K562 (cell line): ENCODE data around the gene NODAL. TPM values are rescaled to one million over a fixed set of nuclear protein-coding genes. Genes with fewer than 3 reads are reported as not detected.

Experiments used
- CBFA2T3 ChIP-seq: fragments of 450-650 bp; IDR thresholded peaks from 2 replicates; pipeline ENCODE4 v1.6.1; 2017
- FOXJ3 ChIP-seq: sonication (generic); formaldehyde crosslinking; IDR thresholded peaks from 2 replicates; pipeline ENCODE4 v1.4.0; 2020; ENCODE audit warnings: mild to moderate bottlenecking, missing genetic modification reagents
- HDAC6 ChIP-seq: IDR thresholded peaks from 2 replicates; pipeline ENCODE4 v1.6.1; 2012; ENCODE audit warnings: low read depth, mild to moderate bottlenecking, control low read depth, inconsistent platforms, low read length, moderate library complexity
- NELFE ChIP-seq: IDR thresholded peaks from 2 replicates; pipeline ENCODE4 v1.6.1; 2011; ENCODE audit warnings: mild to moderate bottlenecking; ENCODE audit not compliant: insufficient read depth, insufficient read length
- RBM14 ChIP-seq: fragments of 200-400 bp; formaldehyde crosslinking; IDR thresholded peaks from 2 replicates; pipeline ENCODE4 v1.6.1; 2018; ENCODE audit warnings: low read depth, mild to moderate bottlenecking, low read length, moderate library complexity, borderline replicate concordance; ENCODE audit not compliant: insufficient read depth
- U2AF2 ChIP-seq: fragments of 200-400 bp; formaldehyde crosslinking; optimal IDR thresholded peaks from 2 replicates; pipeline ENCODE3; 2017; ENCODE audit warnings: low read depth, mild to moderate bottlenecking, low read length
- XRCC3 ChIP-seq: fragments of 450-650 bp; IDR thresholded peaks from 2 replicates; pipeline ENCODE4 v1.6.1; 2017; ENCODE audit warnings: mild to moderate bottlenecking, moderate library complexity
- ZNF175 ChIP-seq: fragments of 200-800 bp; sonication (Bioruptor generic); IDR thresholded peaks from 2 replicates; pipeline ENCODE4 v1.6.1; 2016; ENCODE audit warnings: low read depth, mild to moderate bottlenecking, missing genetic modification characterization, missing compliant biosample characterization
- polyA plus RNA-seq, 8 experiments: library from polyadenylated mRNA; depleted of rRNA in 4 of 8; stranded (reverse) in 5 of 8; unstranded in 3 of 8; fragments of >200 nt; fragmentation: Nextera tagmentation in 2 of 8; fragmentation: Illumina TruSeq in 1 of 8; extraction: Ambion mirVana in 2 of 8; extraction: Trizol in 1 of 8; gene quantifications; 2 replicates each; pipeline versions ENCODE4 v1.2.1 to v1.2.3, GENCODE V29; 2011 to 2014; ENCODE audit warnings: inconsistent platforms in 1 of 8, missing spikeins in 1 of 8
- total RNA-seq, 7 experiments: library from RNA; depleted of rRNA in 6 of 7; stranded (reverse); fragments of >200 nt in 6 of 7; fragmentation: Illumina TruSeq in 2 of 7; extraction: Trizol in 2 of 7; gene quantifications; 2 replicates each; pipeline versions ENCODE4 v1.2.1 to v1.2.3, GENCODE V29; 2011 to 2021; ENCODE audit warnings: low replicate concordance in 1 of 7
- TF ChIP-seq, protein P1 (sequence below), 2 experiments: IDR thresholded peaks; 2 replicates each; pipeline ENCODE4 v1.6.1; 2011; ENCODE audit warnings: borderline replicate concordance in 1 of 2, control low read depth in 1 of 2, low read depth in 1 of 2, low read length in 1 of 2, mild to moderate bottlenecking in 1 of 2, mixed read lengths in 1 of 2, moderate library complexity in 1 of 2; ENCODE audit not compliant: insufficient read depth in 1 of 2, insufficient read length in 1 of 2, poor library complexity in 1 of 2, severe bottlenecking in 1 of 2; ENCODE audit errors: extremely low read depth in 1 of 2
- TF ChIP-seq, protein P2 (sequence below): fragments of 250-450 bp; sonication (Bioruptor Pico); IDR thresholded peaks from 2 replicates; pipeline ENCODE4 v1.4.0; 2020; ENCODE audit warnings: mild to moderate bottlenecking, moderate library complexity, borderline replicate concordance
- TF ChIP-seq, protein P3 (sequence below), 2 experiments: IDR thresholded peaks in 1 of 2; conservative IDR thresholded peaks in 1 of 2; 2 replicates each; pipeline ENCODE4 v1.6.1; 2016; ENCODE audit warnings: low read depth in 2 of 2, mild to moderate bottlenecking in 1 of 2, missing compliant biosample characterization in 1 of 2, missing genetic modification characterization in 1 of 2, moderate library complexity in 1 of 2
- TF ChIP-seq, protein P4 (sequence below): sonication (generic); formaldehyde crosslinking; IDR thresholded peaks from 2 replicates; pipeline ENCODE4 v1.8.0; 2023; ENCODE audit warnings: missing genetic modification reagents, mild to moderate bottlenecking, borderline replicate concordance

The NODAL gene
- total and polyA plus RNA-seq, 9 of the 15 experiments (the other 6 are each of a cell fraction or from before 2014, with no cell fraction given) = not detected

DNA sequence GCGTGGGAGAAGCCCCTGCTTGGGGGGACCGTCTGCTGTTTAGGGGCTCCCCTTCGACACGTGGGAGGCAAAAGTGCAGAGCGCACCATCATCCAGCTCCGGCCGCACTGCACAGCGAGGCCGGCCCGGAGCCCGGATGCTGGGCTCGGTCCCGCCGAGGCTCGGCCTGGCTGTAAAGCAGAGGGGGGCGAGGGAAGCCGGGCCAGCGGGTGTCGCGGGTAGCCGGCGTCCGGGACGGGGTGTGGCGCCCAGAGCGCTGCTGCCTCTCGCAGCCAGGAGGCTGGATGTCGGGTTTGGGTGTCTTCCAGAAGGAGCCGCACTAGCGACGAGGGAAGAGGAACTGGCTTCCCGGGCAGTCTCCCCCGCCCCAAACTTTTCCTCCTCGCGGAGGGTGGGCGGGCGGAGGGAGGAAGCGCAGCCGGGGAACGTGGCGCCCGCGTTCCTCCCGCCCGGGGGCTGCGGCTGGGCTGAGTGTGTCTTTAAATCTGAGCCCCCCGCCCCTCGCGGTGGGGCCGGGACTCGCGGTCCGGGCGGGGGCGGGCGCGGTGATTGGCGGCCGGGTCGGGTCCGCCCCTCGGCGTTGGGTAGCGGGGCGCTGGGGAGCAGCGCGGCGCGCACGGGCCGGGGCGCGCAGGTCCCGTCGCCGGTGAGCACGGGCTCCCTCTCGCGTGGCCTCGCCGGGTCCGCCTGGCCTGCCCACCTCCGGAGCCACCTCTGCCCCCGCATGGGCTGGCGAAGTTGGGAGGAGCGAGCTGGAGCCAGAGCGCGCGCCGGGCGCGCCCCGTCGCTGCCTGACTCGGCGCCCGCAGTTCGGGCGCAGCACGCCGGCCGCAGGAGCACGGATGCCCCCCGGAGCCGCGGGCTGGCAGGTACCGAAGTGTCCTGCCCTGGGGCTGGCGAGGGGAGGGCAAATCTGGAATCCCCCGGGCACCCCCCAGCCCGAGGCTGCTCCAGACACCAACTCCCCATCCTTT is 37.0 kb upstream of the NODAL start, which contains the start of gene PALD1 (continued):
- TF ChIP-seq RBM14 (0 out of 2 replicates have a peak, but pooled peaks have one; percentile 25), XRCC3 (no peak), FOXJ3 (CRISPR knock-in tag) (no peak), HDAC6 (peak; percentile 97), CBFA2T3 (no peak), NELFE (no peak), ZNF175 (CRISPR knock-in tag) (no peak), U2AF2 (no peak)
- TF ChIP-seq, protein P1, sequence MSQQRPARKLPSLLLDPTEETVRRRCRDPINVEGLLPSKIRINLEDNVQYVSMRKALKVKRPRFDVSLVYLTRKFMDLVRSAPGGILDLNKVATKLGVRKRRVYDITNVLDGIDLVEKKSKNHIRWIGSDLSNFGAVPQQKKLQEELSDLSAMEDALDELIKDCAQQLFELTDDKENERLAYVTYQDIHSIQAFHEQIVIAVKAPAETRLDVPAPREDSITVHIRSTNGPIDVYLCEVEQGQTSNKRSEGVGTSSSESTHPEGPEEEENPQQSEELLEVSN (IDR thresholded peaks at IDR 0.05; ENCODE audit: borderline replicate concordance in 1 of 2, extremely low read depth in 1 of 2, insufficient read depth in 1 of 2, insufficient read length in 1 of 2, low read depth in 1 of 2, low read length in 1 of 2, poor library complexity in 1 of 2, severe bottlenecking in 1 of 2) = peak in 1 of 2 experiments; percentile 10
- TF ChIP-seq, protein P2, sequence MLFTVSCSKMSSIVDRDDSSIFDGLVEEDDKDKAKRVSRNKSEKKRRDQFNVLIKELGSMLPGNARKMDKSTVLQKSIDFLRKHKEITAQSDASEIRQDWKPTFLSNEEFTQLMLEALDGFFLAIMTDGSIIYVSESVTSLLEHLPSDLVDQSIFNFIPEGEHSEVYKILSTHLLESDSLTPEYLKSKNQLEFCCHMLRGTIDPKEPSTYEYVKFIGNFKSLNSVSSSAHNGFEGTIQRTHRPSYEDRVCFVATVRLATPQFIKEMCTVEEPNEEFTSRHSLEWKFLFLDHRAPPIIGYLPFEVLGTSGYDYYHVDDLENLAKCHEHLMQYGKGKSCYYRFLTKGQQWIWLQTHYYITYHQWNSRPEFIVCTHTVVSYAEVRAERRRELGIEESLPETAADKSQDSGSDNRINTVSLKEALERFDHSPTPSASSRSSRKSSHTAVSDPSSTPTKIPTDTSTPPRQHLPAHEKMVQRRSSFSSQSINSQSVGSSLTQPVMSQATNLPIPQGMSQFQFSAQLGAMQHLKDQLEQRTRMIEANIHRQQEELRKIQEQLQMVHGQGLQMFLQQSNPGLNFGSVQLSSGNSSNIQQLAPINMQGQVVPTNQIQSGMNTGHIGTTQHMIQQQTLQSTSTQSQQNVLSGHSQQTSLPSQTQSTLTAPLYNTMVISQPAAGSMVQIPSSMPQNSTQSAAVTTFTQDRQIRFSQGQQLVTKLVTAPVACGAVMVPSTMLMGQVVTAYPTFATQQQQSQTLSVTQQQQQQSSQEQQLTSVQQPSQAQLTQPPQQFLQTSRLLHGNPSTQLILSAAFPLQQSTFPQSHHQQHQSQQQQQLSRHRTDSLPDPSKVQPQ (CRISPR knock-in tag) = no peak
- TF ChIP-seq, protein P3, sequence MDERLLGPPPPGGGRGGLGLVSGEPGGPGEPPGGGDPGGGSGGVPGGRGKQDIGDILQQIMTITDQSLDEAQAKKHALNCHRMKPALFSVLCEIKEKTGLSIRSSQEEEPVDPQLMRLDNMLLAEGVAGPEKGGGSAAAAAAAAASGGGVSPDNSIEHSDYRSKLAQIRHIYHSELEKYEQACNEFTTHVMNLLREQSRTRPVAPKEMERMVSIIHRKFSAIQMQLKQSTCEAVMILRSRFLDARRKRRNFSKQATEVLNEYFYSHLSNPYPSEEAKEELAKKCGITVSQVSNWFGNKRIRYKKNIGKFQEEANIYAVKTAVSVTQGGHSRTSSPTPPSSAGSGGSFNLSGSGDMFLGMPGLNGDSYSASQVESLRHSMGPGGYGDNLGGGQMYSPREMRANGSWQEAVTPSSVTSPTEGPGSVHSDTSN (CRISPR knock-in tag; IDR thresholded peaks at IDR 0.05; ENCODE audit: low read depth) = no peak
- TF ChIP-seq, protein P3 (tag; conservative IDR thresholded peaks at IDR 0.05; ENCODE audit: low read depth) = no peak
- TF ChIP-seq, protein P4, sequence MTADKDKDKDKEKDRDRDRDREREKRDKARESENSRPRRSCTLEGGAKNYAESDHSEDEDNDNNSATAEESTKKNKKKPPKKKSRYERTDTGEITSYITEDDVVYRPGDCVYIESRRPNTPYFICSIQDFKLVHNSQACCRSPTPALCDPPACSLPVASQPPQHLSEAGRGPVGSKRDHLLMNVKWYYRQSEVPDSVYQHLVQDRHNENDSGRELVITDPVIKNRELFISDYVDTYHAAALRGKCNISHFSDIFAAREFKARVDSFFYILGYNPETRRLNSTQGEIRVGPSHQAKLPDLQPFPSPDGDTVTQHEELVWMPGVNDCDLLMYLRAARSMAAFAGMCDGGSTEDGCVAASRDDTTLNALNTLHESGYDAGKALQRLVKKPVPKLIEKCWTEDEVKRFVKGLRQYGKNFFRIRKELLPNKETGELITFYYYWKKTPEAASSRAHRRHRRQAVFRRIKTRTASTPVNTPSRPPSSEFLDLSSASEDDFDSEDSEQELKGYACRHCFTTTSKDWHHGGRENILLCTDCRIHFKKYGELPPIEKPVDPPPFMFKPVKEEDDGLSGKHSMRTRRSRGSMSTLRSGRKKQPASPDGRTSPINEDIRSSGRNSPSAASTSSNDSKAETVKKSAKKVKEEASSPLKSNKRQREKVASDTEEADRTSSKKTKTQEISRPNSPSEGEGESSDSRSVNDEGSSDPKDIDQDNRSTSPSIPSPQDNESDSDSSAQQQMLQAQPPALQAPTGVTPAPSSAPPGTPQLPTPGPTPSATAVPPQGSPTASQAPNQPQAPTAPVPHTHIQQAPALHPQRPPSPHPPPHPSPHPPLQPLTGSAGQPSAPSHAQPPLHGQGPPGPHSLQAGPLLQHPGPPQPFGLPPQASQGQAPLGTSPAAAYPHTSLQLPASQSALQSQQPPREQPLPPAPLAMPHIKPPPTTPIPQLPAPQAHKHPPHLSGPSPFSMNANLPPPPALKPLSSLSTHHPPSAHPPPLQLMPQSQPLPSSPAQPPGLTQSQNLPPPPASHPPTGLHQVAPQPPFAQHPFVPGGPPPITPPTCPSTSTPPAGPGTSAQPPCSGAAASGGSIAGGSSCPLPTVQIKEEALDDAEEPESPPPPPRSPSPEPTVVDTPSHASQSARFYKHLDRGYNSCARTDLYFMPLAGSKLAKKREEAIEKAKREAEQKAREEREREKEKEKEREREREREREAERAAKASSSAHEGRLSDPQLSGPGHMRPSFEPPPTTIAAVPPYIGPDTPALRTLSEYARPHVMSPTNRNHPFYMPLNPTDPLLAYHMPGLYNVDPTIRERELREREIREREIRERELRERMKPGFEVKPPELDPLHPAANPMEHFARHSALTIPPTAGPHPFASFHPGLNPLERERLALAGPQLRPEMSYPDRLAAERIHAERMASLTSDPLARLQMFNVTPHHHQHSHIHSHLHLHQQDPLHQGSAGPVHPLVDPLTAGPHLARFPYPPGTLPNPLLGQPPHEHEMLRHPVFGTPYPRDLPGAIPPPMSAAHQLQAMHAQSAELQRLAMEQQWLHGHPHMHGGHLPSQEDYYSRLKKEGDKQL (CRISPR knock-in tag) = 0 out of 2 replicates have a peak, but pooled peaks have one; percentile 31
